ENCODE measurements around the gene SERPIND1. TPM values are rescaled to one million over a fixed set of nuclear protein-coding genes. Genes with fewer than 3 reads are reported as not detected.

The SERPIND1 gene
- total and polyA plus RNA-seq, 9 donors: 0.22 to 5.0 (median 1.1) TPM

DNA sequence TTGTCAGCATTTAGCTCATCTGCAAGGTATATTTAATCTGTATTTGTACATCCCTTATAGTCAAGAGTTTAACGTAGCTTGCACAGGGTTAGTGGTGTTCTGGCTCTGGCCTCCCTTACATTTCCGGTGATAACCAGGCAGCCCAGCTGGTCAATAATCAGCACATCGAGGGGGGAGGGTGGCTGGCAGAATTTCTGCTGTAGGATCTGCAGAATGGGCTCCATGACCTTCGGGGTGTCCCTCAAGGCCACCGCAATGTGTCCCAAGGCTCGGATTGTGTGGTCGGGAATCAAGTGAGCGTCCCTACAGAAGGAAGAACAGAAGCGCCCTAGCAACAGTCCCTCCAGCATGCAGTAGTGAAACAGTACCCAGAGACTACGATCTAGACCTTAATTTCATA lies 25.1 kb downstream of the SERPIND1 start:
- no peak for DNase-seq
- Histone ChIP-seq H3K4me1 (ENCODE audit: insufficient read depth) (no peaks in the 10 kb centered on the region), H3K27ac (no peak overlapping the region), H3K36me3 (no peaks in the 10 kb centered on the region), H3K9me3 (no peaks in the 10 kb centered on the region), H3K4me3 (no peak overlapping the region), H3K27me3 (no peaks in the 10 kb centered on the region)
- TF ChIP-seq EP300 (IDR thresholded peaks at IDR 0.05) (no peak), POLR2A (IDR thresholded peaks at IDR 0.05) (no peak)
- TF ChIP-seq, protein P1, sequence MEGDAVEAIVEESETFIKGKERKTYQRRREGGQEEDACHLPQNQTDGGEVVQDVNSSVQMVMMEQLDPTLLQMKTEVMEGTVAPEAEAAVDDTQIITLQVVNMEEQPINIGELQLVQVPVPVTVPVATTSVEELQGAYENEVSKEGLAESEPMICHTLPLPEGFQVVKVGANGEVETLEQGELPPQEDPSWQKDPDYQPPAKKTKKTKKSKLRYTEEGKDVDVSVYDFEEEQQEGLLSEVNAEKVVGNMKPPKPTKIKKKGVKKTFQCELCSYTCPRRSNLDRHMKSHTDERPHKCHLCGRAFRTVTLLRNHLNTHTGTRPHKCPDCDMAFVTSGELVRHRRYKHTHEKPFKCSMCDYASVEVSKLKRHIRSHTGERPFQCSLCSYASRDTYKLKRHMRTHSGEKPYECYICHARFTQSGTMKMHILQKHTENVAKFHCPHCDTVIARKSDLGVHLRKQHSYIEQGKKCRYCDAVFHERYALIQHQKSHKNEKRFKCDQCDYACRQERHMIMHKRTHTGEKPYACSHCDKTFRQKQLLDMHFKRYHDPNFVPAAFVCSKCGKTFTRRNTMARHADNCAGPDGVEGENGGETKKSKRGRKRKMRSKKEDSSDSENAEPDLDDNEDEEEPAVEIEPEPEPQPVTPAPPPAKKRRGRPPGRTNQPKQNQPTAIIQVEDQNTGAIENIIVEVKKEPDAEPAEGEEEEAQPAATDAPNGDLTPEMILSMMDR (IDR thresholded peaks at IDR 0.05): no peak
- 64 to 79% (median 74%) methylated on average over 10 of the region's 10 CpGs for WGBS, 3 donors
- intact Hi-C loops (cut with DNase I): no loop called here

DNA sequence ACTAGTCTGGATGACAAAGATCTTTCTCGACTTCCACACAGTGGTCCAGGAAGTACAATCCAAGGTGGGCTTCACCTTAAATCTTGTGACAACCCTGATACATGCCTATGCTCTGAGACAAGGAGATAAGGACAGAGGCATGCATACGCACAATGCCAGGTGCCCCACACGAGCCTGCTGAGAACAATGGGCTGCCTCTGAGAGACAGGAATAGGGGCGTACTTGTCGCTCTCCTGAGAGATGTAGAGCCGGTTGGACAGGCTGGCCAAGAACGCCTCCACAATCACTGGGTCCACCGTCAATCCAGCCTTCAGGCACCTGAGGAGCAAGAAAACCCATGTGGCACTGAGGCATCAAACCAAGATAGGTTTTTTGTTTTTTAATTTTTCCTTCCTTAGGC lies 25.5 kb downstream of the SERPIND1 start:
- intact Hi-C loops (cut with DNase I): no loop called here
- no peak for TF ChIP-seq POLR2A (IDR thresholded peaks at IDR 0.05)
- TF ChIP-seq EP300 (IDR thresholded peaks at IDR 0.05): no peak
- TF ChIP-seq, protein P1 (IDR thresholded peaks at IDR 0.05): no peak
- Histone ChIP-seq H3K4me1 (ENCODE audit: insufficient read depth) (no peaks in the 10 kb centered on the region), H3K27me3 (no peaks in the 10 kb centered on the region), H3K4me3 (no peak overlapping the region), H3K36me3 (no peaks in the 10 kb centered on the region), H3K27ac (no peak overlapping the region), H3K9me3 (no peaks in the 10 kb centered on the region)
- 95 to 96% (median 96%) methylated on average over 8 of the region's 8 CpGs for WGBS, 3 donors
- DNase-seq: no peak

DNA sequence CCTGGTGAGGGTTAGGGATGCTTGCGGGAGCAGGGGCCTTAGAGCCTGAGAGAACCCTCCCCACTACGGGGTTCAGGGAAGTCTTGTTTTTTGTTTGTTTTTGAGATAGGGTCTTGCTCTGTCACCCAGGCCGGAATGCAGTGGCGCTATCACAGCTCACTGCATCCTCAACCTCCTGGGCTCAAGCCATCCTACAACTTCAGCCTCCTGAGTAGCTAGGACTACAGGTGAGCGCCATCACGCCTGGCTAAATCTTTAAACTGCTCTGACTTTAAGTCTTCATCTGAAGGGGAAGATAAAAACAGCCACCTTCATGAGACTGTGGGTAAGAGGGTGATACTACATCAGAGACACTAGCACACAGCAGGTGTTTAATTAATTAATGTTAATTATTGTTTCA lies 28.5 kb downstream of the SERPIND1 start:
- H3K9me3 ChIP-seq: no peaks in the 10 kb centered on the region
- no peak overlapping the region for H3K4me3 ChIP-seq
- no peak for DNase-seq
- no peak overlapping the region for H3K27ac ChIP-seq
- WGBS, 3 donors: 80 to 90% (median 82%) methylated on average over 6 of the region's 6 CpGs
- TF ChIP-seq EP300 (IDR thresholded peaks at IDR 0.05): no peak
- TF ChIP-seq, protein P1 (IDR thresholded peaks at IDR 0.05): no peak
- TF ChIP-seq POLR2A (IDR thresholded peaks at IDR 0.05): no peak
- intact Hi-C loops (cut with DNase I): no loop called here
- no peaks in the 10 kb centered on the region for H3K27me3 ChIP-seq
- H3K4me1 ChIP-seq (ENCODE audit: insufficient read depth): no peaks in the 10 kb centered on the region
- no peaks in the 10 kb centered on the region for H3K36me3 ChIP-seq

DNA sequence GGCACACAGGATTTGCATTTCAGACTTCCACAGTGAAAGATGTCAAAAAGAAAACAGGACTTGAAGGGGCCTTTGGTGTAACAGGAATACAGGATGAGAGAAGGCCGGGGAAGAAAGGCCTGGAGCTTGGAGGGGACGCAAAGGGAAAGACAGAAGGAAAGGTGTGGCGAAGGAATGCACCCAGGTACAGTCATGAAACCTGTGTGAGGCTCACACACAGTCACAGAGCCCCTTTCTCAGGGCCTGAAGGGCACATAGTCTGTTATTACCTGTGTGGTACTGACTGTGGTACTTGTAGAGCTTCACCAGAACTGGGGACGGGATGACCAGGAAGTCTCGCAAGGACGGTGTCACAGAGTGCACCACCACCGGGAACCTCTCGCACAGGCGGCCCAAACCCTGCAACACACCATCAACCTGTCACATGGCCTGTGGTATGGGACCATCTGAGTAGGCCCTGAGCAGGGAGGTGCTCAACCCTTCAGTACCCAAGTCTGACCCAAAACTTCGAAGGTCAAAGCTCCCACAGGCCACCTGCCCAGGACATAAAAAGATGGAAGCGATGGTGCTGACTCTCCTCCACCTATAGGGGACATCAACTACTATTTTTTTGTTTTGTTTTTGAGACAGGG lies 29.1 kb downstream of the SERPIND1 start:
- WGBS, 3 donors: 93 to 96% (median 95%) methylated on average over 11 of the region's 11 CpGs
- intact Hi-C loops (cut with DNase I): no loop called here

More for the DNA sequence above, 29.1 kb downstream of the SERPIND1 start:
- H3K27me3 ChIP-seq: no peaks in the 10 kb centered on the region
- no peak for DNase-seq
- no peaks in the 10 kb centered on the region for H3K9me3 ChIP-seq
- H3K4me1 ChIP-seq (ENCODE audit: insufficient read depth): no peaks in the 10 kb centered on the region
- no peak for TF ChIP-seq EP300 (IDR thresholded peaks at IDR 0.05)
- TF ChIP-seq POLR2A (IDR thresholded peaks at IDR 0.05): no peak
- TF ChIP-seq, protein P1 (IDR thresholded peaks at IDR 0.05): no peak
- H3K27ac ChIP-seq: no peak overlapping the region
- no peak overlapping the region for H3K4me3 ChIP-seq
- no peaks in the 10 kb centered on the region for H3K36me3 ChIP-seq
